GM18526 (cell line): Measurements from ENCODE around the gene ZNF814.
A peak's percentile ranks its signal among the peaks of the same experiment; 100 is the strongest.

ENCODE experiments used
- POLR2A ChIP-seq: IDR thresholded peaks from 3 replicates; pipeline ENCODE4 v1.6.1; 2011; ENCODE audit not compliant: insufficient read length; ENCODE audit errors: extremely low read depth

Gene ZNF814

GRCh38 chr19:57888560-57889231 lies at the start of gene ZNF814:
TSS of gene ZNF814 (minus strand) at chr19:57889037. CDS start at chr19:57888802, 235 bp downstream.
- TF ChIP-seq POLR2A = peak; percentile 65

- TF ChIP-seq POLR2A = no peak
Observed at GRCh38 chr19:57935731-57936130, 46.9 kb upstream of the ZNF814 start.

- TF ChIP-seq POLR2A = no peak
Observed at GRCh38 chr19:57934820-57935665, 46.2 kb upstream of the ZNF814 start, which contains the start of gene ZNF418. TSS of gene ZNF418 (minus strand) at chr19:57935402. CDS start at chr19:57933822, 1,580 bp downstream.

- no peak for TF ChIP-seq POLR2A
Observed at GRCh38 chr19:57927587-57927986, 38.8 kb upstream of the ZNF814 start.

- peak; percentile 69 for TF ChIP-seq POLR2A
Observed at GRCh38 chr19:57916168-57916995, 27.5 kb upstream of the ZNF814 start, which contains the start of gene ZNF417. TSS of gene ZNF417 (minus strand) at chr19:57916592. CDS start at chr19:57916411, 181 bp downstream.

DNA sequence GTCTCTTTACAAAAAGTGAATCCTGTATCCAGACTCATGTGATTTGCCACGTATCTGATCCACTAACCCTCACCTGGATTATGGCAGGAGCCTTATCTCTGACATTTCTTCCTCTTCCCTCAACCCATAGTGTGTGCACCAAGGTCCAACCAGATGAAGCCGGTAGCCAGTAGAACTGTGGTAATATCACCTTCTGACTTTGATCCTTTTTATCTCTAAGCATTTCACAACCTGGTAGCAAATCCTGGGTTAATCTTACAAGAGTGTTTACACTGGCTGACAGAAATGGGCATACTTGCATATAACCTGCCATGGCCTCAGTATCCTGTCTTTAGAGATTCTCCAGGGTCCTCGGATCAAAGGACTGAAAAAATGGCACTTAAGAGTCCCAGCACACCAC lies 25.7 kb upstream of the ZNF814 start:
- TF ChIP-seq POLR2A = no peak

GRCh38 chr19:57907394-57907793 lies 18.6 kb upstream of the ZNF814 start:
- no peak for TF ChIP-seq POLR2A

GRCh38 chr19:57905258-57905657 lies 16.4 kb upstream of the ZNF814 start:
- TF ChIP-seq POLR2A = no peak

DNA sequence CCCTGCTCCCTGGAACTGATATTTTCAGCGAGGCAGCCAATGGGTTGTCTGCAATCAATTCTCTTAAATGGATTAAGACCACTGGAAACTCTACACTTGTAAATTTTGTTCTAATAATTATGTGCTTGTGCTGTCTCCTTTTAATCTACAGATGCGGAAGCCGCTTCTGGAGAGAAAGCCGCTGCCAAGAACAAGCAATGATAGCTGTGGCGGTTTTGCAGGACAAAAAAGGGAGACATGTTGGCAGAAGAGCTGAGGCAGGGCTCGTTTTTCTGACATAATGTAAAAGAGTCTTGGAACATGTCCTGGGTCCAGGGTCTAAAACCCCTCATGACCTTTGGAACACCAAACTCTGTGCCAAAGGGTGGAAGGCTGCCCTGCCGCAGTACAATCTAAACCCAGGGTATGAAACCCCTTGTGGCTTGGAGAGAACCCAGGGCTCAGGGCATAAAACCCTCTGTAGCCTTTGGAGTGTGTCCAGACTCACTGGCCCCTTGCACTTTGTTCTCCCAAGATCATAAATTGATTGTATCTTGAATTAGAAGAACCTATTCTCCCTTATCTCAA lies 14.9 kb upstream of the ZNF814 start:
- no peak for TF ChIP-seq POLR2A

DNA sequence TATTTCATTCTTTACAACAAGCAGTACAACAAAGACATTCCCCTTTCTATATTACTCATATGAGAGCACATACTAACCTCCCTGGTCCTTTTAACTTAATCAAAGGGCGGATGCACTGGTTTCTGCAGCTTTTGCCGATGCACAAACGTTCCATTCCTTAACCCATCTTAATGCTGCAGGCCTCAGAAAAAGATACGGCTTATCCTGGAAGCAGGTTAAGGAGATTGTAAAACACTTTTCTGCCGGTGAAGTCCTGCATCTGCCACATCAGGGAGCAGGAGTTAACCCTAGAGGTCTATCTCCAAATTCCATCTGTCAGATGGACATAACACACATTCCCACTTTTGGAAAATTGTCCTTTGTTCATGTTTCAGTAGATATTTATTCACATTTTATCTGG lies 11.5 kb upstream of the ZNF814 start:
- no peak for TF ChIP-seq POLR2A

DNA sequence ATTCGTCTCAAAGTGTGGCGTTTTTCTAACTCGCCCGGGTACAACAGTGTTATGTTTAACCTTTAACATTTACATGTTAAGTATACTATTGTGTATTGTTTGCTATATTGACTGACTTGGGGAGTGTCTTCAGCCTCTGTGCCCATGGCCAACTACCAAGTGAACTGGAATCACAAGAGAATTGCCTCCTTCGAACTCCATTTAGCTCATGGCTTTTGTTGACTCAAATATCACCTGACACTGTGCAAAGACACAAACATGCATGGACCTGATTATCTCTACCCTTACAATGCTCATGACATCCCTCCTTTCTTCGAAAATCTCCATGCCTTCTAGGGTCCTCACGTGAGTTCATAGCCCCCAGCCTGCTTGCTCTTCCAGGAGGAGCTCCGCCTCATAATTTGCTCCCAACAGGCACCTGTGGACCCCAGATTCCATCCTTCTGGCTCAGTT lies 704 bp downstream of the ZNF814 start:
- TF ChIP-seq POLR2A = no peak

DNA sequence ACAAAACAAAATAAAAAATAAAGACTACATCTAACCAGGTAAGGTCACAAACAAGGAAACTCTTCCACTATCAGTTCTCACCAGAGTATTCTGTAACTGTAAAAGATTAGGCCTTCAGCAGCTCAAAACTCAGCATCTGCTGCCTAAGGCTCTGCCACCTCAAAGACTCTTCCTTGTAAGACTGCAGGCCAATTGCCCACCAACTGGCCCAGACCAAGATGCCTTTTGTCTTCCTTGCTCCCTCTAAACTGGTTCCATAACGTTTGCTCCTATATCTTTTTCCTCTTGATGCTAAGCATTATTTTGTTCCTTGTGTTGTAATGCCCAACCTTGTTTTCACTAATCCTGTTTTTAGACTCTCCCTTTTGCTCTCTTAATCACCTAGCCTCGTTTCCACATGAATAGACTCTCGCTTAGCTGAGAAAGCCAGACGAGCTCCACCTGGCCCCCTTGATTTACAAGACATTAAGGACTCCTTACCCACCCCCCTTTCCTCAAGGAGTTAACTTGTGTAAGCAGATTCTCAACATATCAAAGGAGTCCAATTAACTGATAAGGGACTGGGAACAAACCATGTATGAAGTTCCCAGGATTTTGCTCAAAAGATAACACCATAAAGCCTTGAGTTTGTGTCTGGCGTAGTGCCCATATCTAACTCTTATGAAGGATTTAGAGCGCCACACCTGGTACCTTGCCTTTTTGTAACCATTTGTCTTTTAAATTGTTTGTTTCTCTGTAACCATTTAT lies 1.5 kb downstream of the ZNF814 start:
- no peak for TF ChIP-seq POLR2A

DNA sequence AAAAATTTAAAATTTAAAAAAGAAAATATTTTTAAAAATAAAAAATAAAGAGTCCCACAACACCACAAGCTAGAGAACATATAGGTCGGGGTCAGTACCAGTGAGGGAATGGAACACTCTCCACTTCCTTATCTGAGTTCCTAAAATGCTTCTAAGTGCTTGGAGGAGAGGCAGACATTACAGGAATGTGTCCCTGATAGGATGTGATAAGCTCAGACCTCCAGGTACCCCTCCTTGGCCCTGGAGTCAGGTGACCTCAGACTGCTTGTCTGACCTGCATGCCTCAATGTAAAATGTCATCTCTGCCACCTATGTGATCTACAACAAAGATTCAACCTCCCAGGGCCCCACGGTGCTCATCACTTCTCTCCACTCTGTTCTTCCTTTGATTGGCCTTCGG lies 2.8 kb downstream of the ZNF814 start:
- no peak for TF ChIP-seq POLR2A

GRCh38 chr19:57872450-57872849 lies 16.4 kb downstream of the ZNF814 start:
- no peak for TF ChIP-seq POLR2A
